ENCODE measurements around the gene KIAA2012.

KIAA2012 gene

DNA sequence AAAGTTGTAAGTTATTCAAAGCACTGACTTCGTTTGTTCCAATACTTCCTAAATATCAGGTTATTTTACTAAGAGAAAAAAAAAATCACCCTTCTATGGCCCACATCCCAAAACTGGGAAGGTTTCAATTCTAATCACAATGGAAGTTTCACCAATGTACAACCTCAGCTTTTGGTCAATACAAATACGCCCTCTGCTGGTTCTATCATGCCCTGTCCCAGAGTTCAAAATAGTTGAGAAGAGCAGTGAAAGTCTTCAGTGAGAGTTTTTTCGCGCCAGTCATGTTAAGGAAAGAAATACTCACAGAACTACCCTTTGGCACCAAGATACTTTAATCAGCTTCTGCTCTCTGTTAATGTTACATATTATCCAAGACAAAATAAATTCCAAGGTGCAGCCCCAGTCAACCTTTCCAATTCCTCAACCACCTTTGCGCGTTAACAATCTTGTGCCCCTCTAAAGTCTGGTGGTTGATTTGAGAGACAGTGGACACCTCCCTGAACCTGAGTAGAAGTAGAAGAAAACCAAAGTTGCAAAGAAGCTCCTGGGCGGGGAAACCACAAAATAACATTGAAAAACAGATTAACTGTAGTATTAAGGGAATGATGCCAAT is 105.4 kb downstream of the KIAA2012 start:
- Histone ChIP-seq H3K9me3 (ENCODE audit: control insufficient read depth, low read length) (no peaks in the 10 kb centered on the region), H3K4me2 (ENCODE audit: low read length) (no peak overlapping the region), H3K27ac (no peak overlapping the region), H3K36me3 (ENCODE audit: control insufficient read depth, insufficient read depth, low read length) (no peaks in the 10 kb centered on the region), H3K4me1 (no peaks in the 10 kb centered on the region), H2AFZ (no peak overlapping the region), H3K4me3 (ENCODE audit: low read depth, low read length) (no peak overlapping the region), H3K79me2 (no peaks in the 10 kb centered on the region), H3K27me3 (ENCODE audit: control insufficient read depth, insufficient read depth, low read length) (no peaks in the 10 kb centered on the region), H3K9ac (no peak overlapping the region)
- TF ChIP-seq, protein P1, sequence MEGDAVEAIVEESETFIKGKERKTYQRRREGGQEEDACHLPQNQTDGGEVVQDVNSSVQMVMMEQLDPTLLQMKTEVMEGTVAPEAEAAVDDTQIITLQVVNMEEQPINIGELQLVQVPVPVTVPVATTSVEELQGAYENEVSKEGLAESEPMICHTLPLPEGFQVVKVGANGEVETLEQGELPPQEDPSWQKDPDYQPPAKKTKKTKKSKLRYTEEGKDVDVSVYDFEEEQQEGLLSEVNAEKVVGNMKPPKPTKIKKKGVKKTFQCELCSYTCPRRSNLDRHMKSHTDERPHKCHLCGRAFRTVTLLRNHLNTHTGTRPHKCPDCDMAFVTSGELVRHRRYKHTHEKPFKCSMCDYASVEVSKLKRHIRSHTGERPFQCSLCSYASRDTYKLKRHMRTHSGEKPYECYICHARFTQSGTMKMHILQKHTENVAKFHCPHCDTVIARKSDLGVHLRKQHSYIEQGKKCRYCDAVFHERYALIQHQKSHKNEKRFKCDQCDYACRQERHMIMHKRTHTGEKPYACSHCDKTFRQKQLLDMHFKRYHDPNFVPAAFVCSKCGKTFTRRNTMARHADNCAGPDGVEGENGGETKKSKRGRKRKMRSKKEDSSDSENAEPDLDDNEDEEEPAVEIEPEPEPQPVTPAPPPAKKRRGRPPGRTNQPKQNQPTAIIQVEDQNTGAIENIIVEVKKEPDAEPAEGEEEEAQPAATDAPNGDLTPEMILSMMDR (IDR thresholded peaks at IDR 0.05) = peak; percentile 85

DNA sequence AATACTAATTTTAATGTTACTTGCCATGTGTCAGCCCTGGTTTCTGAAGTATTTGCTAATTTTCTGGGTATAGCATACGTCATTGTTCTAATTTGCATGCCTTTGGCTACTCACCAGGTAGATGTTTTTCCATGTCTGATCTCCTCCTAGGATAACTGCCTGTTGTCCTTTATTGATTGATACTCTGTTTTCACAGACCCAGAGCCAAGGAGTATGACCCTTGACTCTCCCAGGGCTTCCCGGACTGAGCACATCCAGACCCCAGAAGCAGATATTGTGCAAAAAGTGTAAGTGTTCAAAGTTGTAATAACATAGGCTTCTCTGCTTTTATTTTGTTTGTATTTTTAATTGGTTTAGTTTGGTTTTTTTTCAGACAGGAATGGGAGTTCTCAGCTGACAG is 111.5 kb downstream of the KIAA2012 start:
- no peak overlapping the region for H3K4me3 ChIP-seq (ENCODE audit: low read depth, low read length)
- H3K27me3 ChIP-seq (ENCODE audit: control insufficient read depth, insufficient read depth, low read length) = no peaks in the 10 kb centered on the region
- H3K4me2 ChIP-seq (ENCODE audit: low read length) = no peak overlapping the region
- no peak overlapping the region for H2AFZ ChIP-seq
- no peaks in the 10 kb centered on the region for H3K4me1 ChIP-seq
- H3K9me3 ChIP-seq (ENCODE audit: control insufficient read depth, low read length) = no peaks in the 10 kb centered on the region
- H3K36me3 ChIP-seq (ENCODE audit: control insufficient read depth, insufficient read depth, low read length) = no peaks in the 10 kb centered on the region
- TF ChIP-seq, protein P1 (IDR thresholded peaks at IDR 0.05) = no peak
- H3K79me2 ChIP-seq = no peaks in the 10 kb centered on the region
- no peak overlapping the region for H3K9ac ChIP-seq
- no peak overlapping the region for H3K27ac ChIP-seq

DNA sequence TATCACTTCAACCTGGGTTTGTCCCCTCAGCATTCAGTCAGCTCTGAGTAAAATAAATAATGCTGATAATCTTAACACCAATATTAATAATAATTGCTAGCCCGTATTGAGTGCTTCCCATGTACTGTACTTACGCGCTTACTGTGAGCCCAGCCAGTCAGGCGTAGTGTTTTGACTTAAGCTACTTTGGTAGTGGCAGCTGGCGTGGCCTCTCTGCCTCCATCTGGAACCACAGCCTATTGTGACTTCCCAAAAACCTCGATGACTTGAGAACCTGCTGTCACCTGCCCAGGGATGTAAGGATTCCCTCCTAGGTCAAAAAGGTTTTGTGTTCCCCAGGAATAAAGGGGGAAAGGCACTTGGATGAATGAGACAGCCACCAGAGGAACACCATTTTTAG is 112.1 kb downstream of the KIAA2012 start:
- no peaks in the 10 kb centered on the region for H3K36me3 ChIP-seq (ENCODE audit: control insufficient read depth, insufficient read depth, low read length)
- no peaks in the 10 kb centered on the region for H3K27me3 ChIP-seq (ENCODE audit: control insufficient read depth, insufficient read depth, low read length)
- TF ChIP-seq, protein P1 (IDR thresholded peaks at IDR 0.05) = no peak
- H3K4me1 ChIP-seq = no peaks in the 10 kb centered on the region
- no peaks in the 10 kb centered on the region for H3K79me2 ChIP-seq
- no peaks in the 10 kb centered on the region for H3K9me3 ChIP-seq (ENCODE audit: control insufficient read depth, low read length)
- H3K4me2 ChIP-seq (ENCODE audit: low read length) = no peak overlapping the region
- no peak overlapping the region for H3K9ac ChIP-seq
- H2AFZ ChIP-seq = no peak overlapping the region
- H3K27ac ChIP-seq = no peak overlapping the region
- H3K4me3 ChIP-seq (ENCODE audit: low read depth, low read length) = no peak overlapping the region

- H3K4me3 ChIP-seq (ENCODE audit: low read depth, low read length) = no peak overlapping the region
- no peak overlapping the region for H2AFZ ChIP-seq
- H3K36me3 ChIP-seq (ENCODE audit: control insufficient read depth, insufficient read depth, low read length) = no peaks in the 10 kb centered on the region
- H3K27ac ChIP-seq = no peak overlapping the region
- H3K9me3 ChIP-seq (ENCODE audit: control insufficient read depth, low read length) = no peaks in the 10 kb centered on the region
- no peak overlapping the region for H3K9ac ChIP-seq
- H3K4me2 ChIP-seq (ENCODE audit: low read length) = no peak overlapping the region
- no peaks in the 10 kb centered on the region for H3K4me1 ChIP-seq
- TF ChIP-seq, protein P1 (IDR thresholded peaks at IDR 0.05) = no peak
- H3K79me2 ChIP-seq = no peaks in the 10 kb centered on the region
- no peaks in the 10 kb centered on the region for H3K27me3 ChIP-seq (ENCODE audit: control insufficient read depth, insufficient read depth, low read length)
These were observed 113.7 kb downstream of the KIAA2012 start for GRCh38 chr2:202186641-202187202.

DNA sequence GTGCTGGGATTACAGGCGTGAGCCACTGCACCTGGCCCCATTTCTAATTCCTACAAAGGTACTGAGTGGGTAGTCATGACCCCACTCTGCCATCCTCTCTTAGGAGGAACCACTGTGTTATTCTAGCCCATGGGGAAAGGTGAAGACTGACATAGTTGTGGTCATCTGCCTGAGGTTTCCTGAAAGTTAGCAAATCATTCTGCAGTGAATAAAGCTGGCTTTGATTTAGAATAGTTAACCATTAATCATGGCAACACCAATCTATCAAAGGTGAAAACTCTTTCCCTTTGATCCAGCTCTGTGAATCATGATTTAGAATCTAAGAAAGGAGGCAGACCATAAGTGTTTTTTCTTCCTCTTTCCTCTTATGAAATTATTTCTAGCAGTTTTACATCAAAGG is 114.5 kb downstream of the KIAA2012 start:
- no peaks in the 10 kb centered on the region for H3K9me3 ChIP-seq (ENCODE audit: control insufficient read depth, low read length)
- no peak overlapping the region for H2AFZ ChIP-seq
- TF ChIP-seq, protein P1 (IDR thresholded peaks at IDR 0.05) = no peak
- H3K4me1 ChIP-seq = no peaks in the 10 kb centered on the region
- H3K4me3 ChIP-seq (ENCODE audit: low read depth, low read length) = no peak overlapping the region
- H3K27me3 ChIP-seq (ENCODE audit: control insufficient read depth, insufficient read depth, low read length) = no peaks in the 10 kb centered on the region
- H3K36me3 ChIP-seq (ENCODE audit: control insufficient read depth, insufficient read depth, low read length) = no peaks in the 10 kb centered on the region
- no peak overlapping the region for H3K27ac ChIP-seq
- H3K4me2 ChIP-seq (ENCODE audit: low read length) = no peak overlapping the region
- no peak overlapping the region for H3K9ac ChIP-seq
- H3K79me2 ChIP-seq = no peaks in the 10 kb centered on the region
